HepG2 (cell line): ENCODE measurements around the gene CATSPERD. TPM values are rescaled to one million over a fixed set of nuclear protein-coding genes. Genes with fewer than 3 reads are reported as not detected.

Experiments used
- AGO1 ChIP-seq: fragments of 200-400 bp; formaldehyde crosslinking; IDR thresholded peaks from 2 replicates; pipeline ENCODE4 v1.6.1; 2017; ENCODE audit warnings: mild to moderate bottlenecking, low read depth, low read length, moderate library complexity; ENCODE audit not compliant: poor library complexity, severe bottlenecking
- KDM2A ChIP-seq: sonication (generic); formaldehyde crosslinking; IDR thresholded peaks from 2 replicates; pipeline ENCODE4 v1.4.0; 2020; ENCODE audit warnings: low read depth, missing genetic modification reagents, borderline replicate concordance
- KDM5B ChIP-seq: sonication (generic); formaldehyde crosslinking; IDR thresholded peaks from 2 replicates; pipeline ENCODE4 v1.4.0; 2020; ENCODE audit warnings: missing genetic modification reagents, mild to moderate bottlenecking, borderline replicate concordance
- KLF13 ChIP-seq: sonication (generic); formaldehyde crosslinking; IDR thresholded peaks from 2 replicates; pipeline ENCODE4 v1.4.0; 2020; ENCODE audit warnings: mild to moderate bottlenecking, missing genetic modification reagents
- PHF20 ChIP-seq: sonication (generic); formaldehyde crosslinking; IDR thresholded peaks from 2 replicates; pipeline ENCODE4 v1.5.0; 2020; ENCODE audit warnings: mild to moderate bottlenecking, missing genetic modification reagents
- SRY ChIP-seq: sonication (generic); formaldehyde crosslinking; IDR thresholded peaks from 2 replicates; pipeline ENCODE4 v1.8.0; 2022; ENCODE audit warnings: mild to moderate bottlenecking, missing genetic modification reagents
- ZBTB21 ChIP-seq: sonication (generic); formaldehyde crosslinking; IDR thresholded peaks from 2 replicates; pipeline ENCODE4 v1.4.0; 2020; ENCODE audit warnings: missing genetic modification reagents
- ZC3H13 ChIP-seq: sonication (generic); formaldehyde crosslinking; IDR thresholded peaks from 2 replicates; pipeline ENCODE4 v1.8.1; 2023; ENCODE audit warnings: mild to moderate bottlenecking, missing genetic modification reagents, moderate library complexity
- ZNF563 ChIP-seq: sonication (generic); formaldehyde crosslinking; IDR thresholded peaks from 2 replicates; pipeline ENCODE4 v1.8.0; 2022; ENCODE audit warnings: mild to moderate bottlenecking, moderate library complexity, missing genetic modification reagents
- ZNF644 ChIP-seq: IDR thresholded peaks from 2 replicates; pipeline ENCODE4 v1.6.1; 2016; ENCODE audit warnings: low read depth
- ZNF720 ChIP-seq: sonication (generic); formaldehyde crosslinking; IDR thresholded peaks from 2 replicates; pipeline ENCODE4 v1.4.0; 2020; ENCODE audit warnings: missing genetic modification reagents
- ZNF724P ChIP-seq: sonication (generic); formaldehyde crosslinking; IDR thresholded peaks from 2 replicates; pipeline ENCODE4 v1.8.0; 2022; ENCODE audit warnings: missing genetic modification reagents, borderline replicate concordance
- ZSCAN22 ChIP-seq: sonication (generic); formaldehyde crosslinking; IDR thresholded peaks from 2 replicates; pipeline ENCODE4 v1.4.0; 2020; ENCODE audit warnings: mild to moderate bottlenecking, missing genetic modification reagents
- polyA plus RNA-seq, 8 experiments: library from polyadenylated mRNA; depleted of rRNA in 3 of 8; stranded (reverse) in 7 of 8; unstranded in 1 of 8; fragments of >200 nt; fragmentation: Illumina TruSeq in 4 of 8; extraction: Trizol in 4 of 8; gene quantifications; 2 replicates each; pipeline versions ENCODE4 v1.2.1 to v1.2.3, GENCODE V29; 2011 to 2016; ENCODE audit warnings: low read depth in 4 of 8, missing spikeins in 1 of 8, mixed read lengths in 1 of 8; ENCODE audit not compliant: insufficient read depth in 1 of 8
- total RNA-seq, 5 experiments: library from RNA; depleted of rRNA; stranded (reverse); fragments of >200 nt; fragmentation: Illumina TruSeq; extraction: Trizol; gene quantifications; 2 replicates each; pipeline ENCODE4 v1.2.3, GENCODE V29; 2016; ENCODE audit warnings: low read depth in 1 of 5
- TF ChIP-seq, protein P1 (sequence below), 2 experiments: sonication (generic) in 1 of 2; formaldehyde crosslinking in 1 of 2; IDR thresholded peaks; 2 replicates each; pipeline versions ENCODE4 v1.4.0 to v1.6.1; 2016 to 2020; ENCODE audit warnings: borderline replicate concordance in 1 of 2, low read depth in 1 of 2, mild to moderate bottlenecking in 1 of 2, missing genetic modification reagents in 1 of 2
- TF ChIP-seq, protein P2 (sequence below): IDR thresholded peaks from 2 replicates; pipeline ENCODE4 v1.6.1; 2012; ENCODE audit warnings: low read length, improper control_type of control experiment
- TF ChIP-seq, protein P3 (sequence below): sonication (generic); formaldehyde crosslinking; IDR thresholded peaks from 2 replicates; pipeline ENCODE4 v1.8.0; 2022; ENCODE audit warnings: mild to moderate bottlenecking, missing genetic modification reagents, moderate library complexity
- TF ChIP-seq, protein P4 (sequence below): sonication (generic); formaldehyde crosslinking; IDR thresholded peaks from 2 replicates; pipeline ENCODE4 v1.5.0; 2020; ENCODE audit warnings: missing genetic modification reagents
- TF ChIP-seq, protein P5 (sequence below): sonication (generic); formaldehyde crosslinking; IDR thresholded peaks from 2 replicates; pipeline ENCODE4 v1.4.0; 2020; ENCODE audit warnings: mild to moderate bottlenecking, missing genetic modification reagents

The CATSPERD gene
- total and polyA plus RNA-seq, 2 of the 13 experiments (the other 11 are each of a cell fraction or from before 2014, with no cell fraction given): 0.04 TPM; not detected in 1

DNA sequence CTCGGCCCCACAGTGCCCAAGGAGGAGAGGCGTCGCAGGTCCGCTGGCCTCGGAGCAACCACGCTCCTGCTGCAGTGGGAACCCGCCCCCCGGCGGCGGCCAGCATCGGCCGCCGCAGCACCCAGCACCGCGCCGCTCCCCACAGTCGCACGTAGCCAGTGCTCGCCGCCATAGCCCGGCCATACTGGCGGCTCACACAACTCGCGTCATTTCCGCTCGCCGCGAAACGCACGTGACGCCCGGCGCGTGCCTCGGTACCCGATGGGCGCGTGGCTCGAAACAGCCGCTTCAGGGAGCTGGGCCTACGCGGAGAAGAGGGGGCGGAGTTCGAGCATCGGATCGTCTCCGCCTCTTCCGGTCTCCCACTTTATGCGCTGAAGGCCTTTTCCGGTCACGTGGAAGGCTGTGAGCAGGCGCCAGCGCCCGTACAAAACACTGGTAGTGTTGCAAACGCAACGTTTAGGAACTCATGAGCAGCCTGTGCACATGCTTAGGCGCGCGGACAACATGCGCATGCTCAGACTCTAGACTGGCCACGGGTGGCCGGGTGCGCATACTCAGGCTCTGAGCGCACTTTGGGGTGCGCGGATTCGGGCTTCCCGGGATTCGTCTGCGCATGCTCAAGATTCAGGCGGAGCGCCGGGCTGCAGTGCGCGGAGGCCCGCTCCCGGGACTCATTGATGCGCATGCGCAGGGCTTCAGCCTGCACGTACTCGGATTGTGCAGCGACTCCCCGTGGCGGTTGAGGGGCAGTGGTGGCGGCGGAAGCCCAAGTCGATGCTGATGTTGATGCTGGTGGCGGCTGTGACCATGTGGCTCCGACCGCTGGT lies at the start of gene CATSPERD, which contains the start of gene LONP1 (continued):
- TF ChIP-seq, protein P1, sequence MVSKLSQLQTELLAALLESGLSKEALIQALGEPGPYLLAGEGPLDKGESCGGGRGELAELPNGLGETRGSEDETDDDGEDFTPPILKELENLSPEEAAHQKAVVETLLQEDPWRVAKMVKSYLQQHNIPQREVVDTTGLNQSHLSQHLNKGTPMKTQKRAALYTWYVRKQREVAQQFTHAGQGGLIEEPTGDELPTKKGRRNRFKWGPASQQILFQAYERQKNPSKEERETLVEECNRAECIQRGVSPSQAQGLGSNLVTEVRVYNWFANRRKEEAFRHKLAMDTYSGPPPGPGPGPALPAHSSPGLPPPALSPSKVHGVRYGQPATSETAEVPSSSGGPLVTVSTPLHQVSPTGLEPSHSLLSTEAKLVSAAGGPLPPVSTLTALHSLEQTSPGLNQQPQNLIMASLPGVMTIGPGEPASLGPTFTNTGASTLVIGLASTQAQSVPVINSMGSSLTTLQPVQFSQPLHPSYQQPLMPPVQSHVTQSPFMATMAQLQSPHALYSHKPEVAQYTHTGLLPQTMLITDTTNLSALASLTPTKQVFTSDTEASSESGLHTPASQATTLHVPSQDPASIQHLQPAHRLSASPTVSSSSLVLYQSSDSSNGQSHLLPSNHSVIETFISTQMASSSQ (IDR thresholded peaks at IDR 0.05; ENCODE audit: low read depth): no peak
- TF ChIP-seq, protein P1 (CRISPR knock-in tag; IDR thresholded peaks at IDR 0.05; ENCODE audit: borderline replicate concordance): peak; percentile 75
- TF ChIP-seq PHF20 (peak; percentile 92), ZBTB21 (CRISPR knock-in tag) (peak; percentile 50; the same call in 1 of the 2 replicates), KDM2A (CRISPR knock-in tag) (peak; percentile 95), KLF13 (CRISPR knock-in tag) (peak; percentile 66; the same call in 1 of the 2 replicates), ZNF644 (no peak), ZNF724P (peak; percentile 83; the same call in 1 of the 2 replicates), ZC3H13 (peak; percentile 97), KDM5B (CRISPR knock-in tag) (peak; percentile 85; the same call in 1 of the 2 replicates), AGO1 (peak; percentile 47), SRY (CRISPR knock-in tag) (peak; percentile 88), ZSCAN22 (CRISPR knock-in tag) (no peak), ZNF563 (peak; percentile 78), ZNF720 (CRISPR knock-in tag) (no peak)
- TF ChIP-seq, protein P2, sequence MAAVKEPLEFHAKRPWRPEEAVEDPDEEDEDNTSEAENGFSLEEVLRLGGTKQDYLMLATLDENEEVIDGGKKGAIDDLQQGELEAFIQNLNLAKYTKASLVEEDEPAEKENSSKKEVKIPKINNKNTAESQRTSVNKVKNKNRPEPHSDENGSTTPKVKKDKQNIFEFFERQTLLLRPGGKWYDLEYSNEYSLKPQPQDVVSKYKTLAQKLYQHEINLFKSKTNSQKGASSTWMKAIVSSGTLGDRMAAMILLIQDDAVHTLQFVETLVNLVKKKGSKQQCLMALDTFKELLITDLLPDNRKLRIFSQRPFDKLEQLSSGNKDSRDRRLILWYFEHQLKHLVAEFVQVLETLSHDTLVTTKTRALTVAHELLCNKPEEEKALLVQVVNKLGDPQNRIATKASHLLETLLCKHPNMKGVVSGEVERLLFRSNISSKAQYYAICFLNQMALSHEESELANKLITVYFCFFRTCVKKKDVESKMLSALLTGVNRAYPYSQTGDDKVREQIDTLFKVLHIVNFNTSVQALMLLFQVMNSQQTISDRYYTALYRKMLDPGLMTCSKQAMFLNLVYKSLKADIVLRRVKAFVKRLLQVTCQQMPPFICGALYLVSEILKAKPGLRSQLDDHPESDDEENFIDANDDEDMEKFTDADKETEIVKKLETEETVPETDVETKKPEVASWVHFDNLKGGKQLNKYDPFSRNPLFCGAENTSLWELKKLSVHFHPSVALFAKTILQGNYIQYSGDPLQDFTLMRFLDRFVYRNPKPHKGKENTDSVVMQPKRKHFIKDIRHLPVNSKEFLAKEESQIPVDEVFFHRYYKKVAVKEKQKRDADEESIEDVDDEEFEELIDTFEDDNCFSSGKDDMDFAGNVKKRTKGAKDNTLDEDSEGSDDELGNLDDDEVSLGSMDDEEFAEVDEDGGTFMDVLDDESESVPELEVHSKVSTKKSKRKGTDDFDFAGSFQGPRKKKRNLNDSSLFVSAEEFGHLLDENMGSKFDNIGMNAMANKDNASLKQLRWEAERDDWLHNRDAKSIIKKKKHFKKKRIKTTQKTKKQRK: no peak
- TF ChIP-seq, protein P3, sequence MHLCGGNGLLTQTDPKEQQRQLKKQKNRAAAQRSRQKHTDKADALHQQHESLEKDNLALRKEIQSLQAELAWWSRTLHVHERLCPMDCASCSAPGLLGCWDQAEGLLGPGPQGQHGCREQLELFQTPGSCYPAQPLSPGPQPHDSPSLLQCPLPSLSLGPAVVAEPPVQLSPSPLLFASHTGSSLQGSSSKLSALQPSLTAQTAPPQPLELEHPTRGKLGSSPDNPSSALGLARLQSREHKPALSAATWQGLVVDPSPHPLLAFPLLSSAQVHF: peak; percentile 96
- TF ChIP-seq, protein P4, sequence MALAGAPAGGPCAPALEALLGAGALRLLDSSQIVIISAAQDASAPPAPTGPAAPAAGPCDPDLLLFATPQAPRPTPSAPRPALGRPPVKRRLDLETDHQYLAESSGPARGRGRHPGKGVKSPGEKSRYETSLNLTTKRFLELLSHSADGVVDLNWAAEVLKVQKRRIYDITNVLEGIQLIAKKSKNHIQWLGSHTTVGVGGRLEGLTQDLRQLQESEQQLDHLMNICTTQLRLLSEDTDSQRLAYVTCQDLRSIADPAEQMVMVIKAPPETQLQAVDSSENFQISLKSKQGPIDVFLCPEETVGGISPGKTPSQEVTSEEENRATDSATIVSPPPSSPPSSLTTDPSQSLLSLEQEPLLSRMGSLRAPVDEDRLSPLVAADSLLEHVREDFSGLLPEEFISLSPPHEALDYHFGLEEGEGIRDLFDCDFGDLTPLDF (CRISPR knock-in tag): peak; percentile 70
- TF ChIP-seq, protein P5, sequence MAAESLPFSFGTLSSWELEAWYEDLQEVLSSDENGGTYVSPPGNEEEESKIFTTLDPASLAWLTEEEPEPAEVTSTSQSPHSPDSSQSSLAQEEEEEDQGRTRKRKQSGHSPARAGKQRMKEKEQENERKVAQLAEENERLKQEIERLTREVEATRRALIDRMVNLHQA (CRISPR knock-in tag): no peak
